ENCODE data around the gene EHBP1. TPM values are rescaled to one million over a fixed set of nuclear protein-coding genes. Genes with fewer than 3 reads are reported as not detected.

The EHBP1 gene
- total RNA-seq, 2 experiments from 2014 or later: 21.4 to 22.3 TPM

DNA sequence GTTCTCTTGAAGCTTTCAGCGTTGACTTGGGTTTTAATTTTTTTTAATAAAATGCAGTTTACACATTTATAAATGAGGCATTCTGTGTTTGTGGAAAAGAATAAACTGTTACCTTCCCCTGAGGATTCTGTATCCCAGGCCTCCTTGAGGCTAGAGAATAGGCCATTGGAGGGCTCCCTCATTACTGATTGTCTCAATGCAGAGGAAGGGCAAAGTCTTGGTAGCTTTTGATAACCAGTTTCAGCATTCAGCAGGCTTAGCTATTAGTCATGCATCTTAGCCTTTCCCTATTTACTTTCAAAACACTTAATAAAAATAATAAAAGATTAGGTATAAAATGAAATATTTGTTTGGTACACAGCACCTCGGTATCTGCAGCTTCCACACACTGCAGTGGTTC, 287.0 kb downstream of the EHBP1 start:
- Histone ChIP-seq H3K4me1 (ENCODE audit: insufficient read depth, low read length) (no peaks in the 10 kb centered on the region), H3K36me3 (ENCODE audit: insufficient read depth, low read length) (peaks cover 13% of the 10 kb centered on the region), H3K4me3 (ENCODE audit: low read length) (no peak overlapping the region), H3K27ac (ENCODE audit: low read depth in 1 of 2, low read length in 2 of 2) (no peak overlapping the region), H3K9me3 (ENCODE audit: control insufficient read depth in 1 of 2, insufficient read depth in 1 of 2, low read length in 2 of 2) (no peaks in the 10 kb centered on the region), H3K27me3 (ENCODE audit: control insufficient read depth in 1 of 2, insufficient read depth in 2 of 2, low read length in 2 of 2) (no peaks in the 10 kb centered on the region)
- H3K9me3 Mint-ChIP-seq: no peaks in the 10 kb centered on the region
- no peak overlapping the region for H3K27ac Mint-ChIP-seq
- intact Hi-C loops (cut with DNase I, micrococcal nuclease): no loop called here
- H3K27me3 Mint-ChIP-seq: no peaks in the 10 kb centered on the region
- peaks cover 48% of the 10 kb centered on the region for H3K36me3 Mint-ChIP-seq (ENCODE audit: low read depth)
- no peak overlapping the region for H3K4me3 Mint-ChIP-seq
- TF ChIP-seq, protein P1, sequence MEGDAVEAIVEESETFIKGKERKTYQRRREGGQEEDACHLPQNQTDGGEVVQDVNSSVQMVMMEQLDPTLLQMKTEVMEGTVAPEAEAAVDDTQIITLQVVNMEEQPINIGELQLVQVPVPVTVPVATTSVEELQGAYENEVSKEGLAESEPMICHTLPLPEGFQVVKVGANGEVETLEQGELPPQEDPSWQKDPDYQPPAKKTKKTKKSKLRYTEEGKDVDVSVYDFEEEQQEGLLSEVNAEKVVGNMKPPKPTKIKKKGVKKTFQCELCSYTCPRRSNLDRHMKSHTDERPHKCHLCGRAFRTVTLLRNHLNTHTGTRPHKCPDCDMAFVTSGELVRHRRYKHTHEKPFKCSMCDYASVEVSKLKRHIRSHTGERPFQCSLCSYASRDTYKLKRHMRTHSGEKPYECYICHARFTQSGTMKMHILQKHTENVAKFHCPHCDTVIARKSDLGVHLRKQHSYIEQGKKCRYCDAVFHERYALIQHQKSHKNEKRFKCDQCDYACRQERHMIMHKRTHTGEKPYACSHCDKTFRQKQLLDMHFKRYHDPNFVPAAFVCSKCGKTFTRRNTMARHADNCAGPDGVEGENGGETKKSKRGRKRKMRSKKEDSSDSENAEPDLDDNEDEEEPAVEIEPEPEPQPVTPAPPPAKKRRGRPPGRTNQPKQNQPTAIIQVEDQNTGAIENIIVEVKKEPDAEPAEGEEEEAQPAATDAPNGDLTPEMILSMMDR (IDR thresholded peaks at IDR 0.05): no peak
- ChIA-PET CTCF (interaction anchor here (1.3 to 2.4 kb wide), 2 partner anchors 8 to 12 kb away, joined by 3 to 5 read pairs; no protein-coding TSS in a partner anchor), POLR2A (no interaction called here)
- ATAC-seq (ENCODE audit: poor library complexity): no peak
- H3K4me1 Mint-ChIP-seq (ENCODE audit: low read depth): no peaks in the 10 kb centered on the region
- no peak for DNase-seq

DNA sequence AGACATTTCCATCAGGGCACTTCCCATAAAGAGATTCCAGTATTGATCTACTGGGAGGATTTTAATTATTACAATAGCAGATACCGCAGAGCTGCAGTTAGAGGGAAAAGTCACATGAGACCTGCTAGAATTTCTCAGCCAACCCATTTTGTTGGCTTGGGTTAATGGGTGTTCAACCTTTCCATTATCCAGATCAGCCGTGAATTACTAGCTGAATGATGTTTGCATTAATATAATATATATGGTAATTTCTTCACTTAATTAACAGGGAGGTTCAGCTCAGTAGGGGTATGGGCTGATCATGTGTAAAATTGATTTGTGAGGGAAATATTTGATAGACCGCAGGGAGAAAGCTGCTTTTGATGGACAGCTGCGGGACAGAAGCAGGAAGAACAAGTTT, 288.7 kb downstream of the EHBP1 start:
- H3K4me1 ChIP-seq (ENCODE audit: insufficient read depth, low read length): no peaks in the 10 kb centered on the region
- DNase-seq (no peak), ATAC-seq (ENCODE audit: poor library complexity) (no peak)
- Mint-ChIP-seq H3K27me3 (no peaks in the 10 kb centered on the region), H3K27ac (no peak overlapping the region), H3K4me3 (no peak overlapping the region), H3K4me1 (ENCODE audit: low read depth) (no peaks in the 10 kb centered on the region), H3K36me3 (ENCODE audit: low read depth) (peaks cover 52% of the 10 kb centered on the region), H3K9me3 (no peaks in the 10 kb centered on the region)
- peaks cover 13% of the 10 kb centered on the region for H3K36me3 ChIP-seq (ENCODE audit: insufficient read depth, low read length)
- H3K27me3 ChIP-seq (ENCODE audit: control insufficient read depth in 1 of 2, insufficient read depth in 2 of 2, low read length in 2 of 2): no peaks in the 10 kb centered on the region
- no peaks in the 10 kb centered on the region for H3K9me3 ChIP-seq (ENCODE audit: control insufficient read depth in 1 of 2, insufficient read depth in 1 of 2, low read length in 2 of 2)
- POLR2A ChIA-PET: no interaction called here
- intact Hi-C loops (cut with DNase I, micrococcal nuclease): no loop called here
- TF ChIP-seq, protein P1 (IDR thresholded peaks at IDR 0.05): no peak
- CTCF ChIA-PET: interaction anchor here (2.4 kb wide), 1 partner anchor 10 kb away, joined by 5 read pairs; no protein-coding TSS in a partner anchor
- H3K4me3 ChIP-seq (ENCODE audit: low read length): no peak overlapping the region
- no peak overlapping the region for H3K27ac ChIP-seq (ENCODE audit: low read depth in 1 of 2, low read length in 2 of 2)

DNA sequence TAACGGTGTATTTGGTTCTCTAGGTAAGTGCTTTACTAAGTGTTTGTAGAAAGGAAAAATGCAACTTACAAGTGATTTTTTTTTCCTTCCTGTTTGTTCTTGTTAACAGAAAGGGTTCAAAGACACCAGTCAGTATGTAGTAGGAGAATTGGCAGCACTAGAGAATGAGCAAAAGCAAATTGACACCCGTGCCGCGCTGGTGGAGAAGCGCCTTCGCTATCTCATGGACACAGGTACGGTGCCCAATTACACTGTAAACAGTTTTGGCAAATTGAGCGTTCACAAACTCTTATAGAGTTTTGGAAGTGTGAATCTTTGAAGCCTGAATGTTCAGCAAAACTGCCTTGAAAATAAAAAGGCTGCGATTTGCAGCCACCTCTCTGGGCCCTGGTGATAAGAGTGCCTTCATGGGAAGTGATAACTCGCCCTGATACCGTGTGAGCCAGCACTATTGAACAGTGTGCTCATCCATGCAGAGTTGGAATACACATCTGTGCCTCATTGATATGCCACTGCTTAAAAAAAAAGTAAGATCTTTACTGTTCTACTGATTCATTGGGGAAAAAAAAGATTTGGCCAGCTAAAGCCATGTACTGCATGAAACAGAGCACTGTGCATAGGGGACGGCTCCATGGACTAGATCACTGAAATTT, 291.1 kb downstream of the EHBP1 start:
- Mint-ChIP-seq H3K27ac (no peak overlapping the region), H3K4me1 (ENCODE audit: low read depth) (no peaks in the 10 kb centered on the region), H3K4me3 (no peak overlapping the region), H3K9me3 (no peaks in the 10 kb centered on the region), H3K27me3 (no peaks in the 10 kb centered on the region), H3K36me3 (ENCODE audit: low read depth) (peaks cover 58% of the 10 kb centered on the region)
- Histone ChIP-seq H3K9me3 (ENCODE audit: control insufficient read depth in 1 of 2, insufficient read depth in 1 of 2, low read length in 2 of 2) (no peaks in the 10 kb centered on the region), H3K27me3 (ENCODE audit: control insufficient read depth in 1 of 2, insufficient read depth in 2 of 2, low read length in 2 of 2) (no peaks in the 10 kb centered on the region), H3K27ac (ENCODE audit: low read depth in 1 of 2, low read length in 2 of 2) (no peak overlapping the region), H3K36me3 (ENCODE audit: insufficient read depth, low read length) (peaks cover 13% of the 10 kb centered on the region), H3K4me3 (ENCODE audit: low read length) (no peak overlapping the region), H3K4me1 (ENCODE audit: insufficient read depth, low read length) (no peaks in the 10 kb centered on the region)
- TF ChIP-seq, protein P1 (IDR thresholded peaks at IDR 0.05): no peak
- CTCF ChIA-PET: no interaction called here
- intact Hi-C loops (cut with DNase I, micrococcal nuclease): no loop called here
- ATAC-seq (ENCODE audit: poor library complexity): no peak
- DNase-seq: no peak
- POLR2A ChIA-PET: interaction anchor here (0.6 kb wide), 1 partner anchor 21 kb away, joined by 3 read pairs; no protein-coding TSS in a partner anchor

Measured in CD4-positive, alpha-beta T cell (primary cell).